Esophagus (tissue), 2 donors: Measurements from ENCODE around the gene SMIM11. TPM values are rescaled to one million over a fixed set of nuclear protein-coding genes. Genes with fewer than 3 reads are reported as not detected.
"Not testable (repeated sequence)": the region's sequence is repeated elsewhere in the genome, so short reads cannot be mapped to it uniquely, and the experiment has no call there.

ENCODE experiments used
- H3K27ac ChIP-seq, 2 donors: one replicate each; pipeline ENCODE4 v1.5.1; 2013; ENCODE audit warnings: low read depth in 2 of 2, mild to moderate bottlenecking in 2 of 2, inconsistent platforms in 1 of 2, low read length in 1 of 2, moderate library complexity in 1 of 2
- H3K27me3 ChIP-seq, 2 donors: one replicate each; pipeline ENCODE4 v1.6.1; 2013; ENCODE audit warnings: low read length in 2 of 2, control low read depth in 1 of 2, mild to moderate bottlenecking in 1 of 2; ENCODE audit not compliant: insufficient read depth in 2 of 2, control insufficient read depth in 1 of 2
- H3K36me3 ChIP-seq, 2 donors: one replicate each; pipeline ENCODE4 v1.6.1; 2013; ENCODE audit warnings: low read length in 1 of 2; ENCODE audit not compliant: control insufficient read depth in 2 of 2, insufficient read depth in 2 of 2
- H3K4me1 ChIP-seq, 2 donors: one replicate each; pipeline ENCODE4 v1.6.1; 2013; ENCODE audit warnings: low read length in 1 of 2; ENCODE audit not compliant: control insufficient read depth in 2 of 2, insufficient read depth in 2 of 2
- H3K4me3 ChIP-seq, 2 donors: one replicate each; pipeline ENCODE4 v1.5.1; 2013; ENCODE audit warnings: low read length in 2 of 2, mild to moderate bottlenecking in 2 of 2, low read depth in 1 of 2, moderate library complexity in 1 of 2
- H3K9me3 ChIP-seq, 2 donors: one replicate each; pipeline ENCODE4 v1.6.1; 2013; ENCODE audit warnings: mild to moderate bottlenecking in 2 of 2, low read depth in 1 of 2, low read length in 1 of 2, moderate library complexity in 1 of 2; ENCODE audit not compliant: control insufficient read depth in 2 of 2, insufficient read depth in 1 of 2
- WGBS, 2 donors: extraction: QIAGEN DNeasy Blood & Tissue Kit; methylation state at CpG; one replicate each; pipeline ENCODE4 v1.1.7; 2013; 5-methylcytosine and 5-hydroxymethylcytosine counted together
- polyA plus RNA-seq, 2 donors: library from polyadenylated mRNA; stranded (reverse); fragments of 200-250 nt; gene quantifications; one replicate each; pipeline ENCODE4 v1.2.3, GENCODE V29; 2013
- donor health status: healthy with polysubstance abuse.
- donor health status: Bipolar disorder and iron deficiency.

SMIM11 gene
- polyA plus RNA-seq, 2 donors = 1.2 to 2.6 TPM

DNA sequence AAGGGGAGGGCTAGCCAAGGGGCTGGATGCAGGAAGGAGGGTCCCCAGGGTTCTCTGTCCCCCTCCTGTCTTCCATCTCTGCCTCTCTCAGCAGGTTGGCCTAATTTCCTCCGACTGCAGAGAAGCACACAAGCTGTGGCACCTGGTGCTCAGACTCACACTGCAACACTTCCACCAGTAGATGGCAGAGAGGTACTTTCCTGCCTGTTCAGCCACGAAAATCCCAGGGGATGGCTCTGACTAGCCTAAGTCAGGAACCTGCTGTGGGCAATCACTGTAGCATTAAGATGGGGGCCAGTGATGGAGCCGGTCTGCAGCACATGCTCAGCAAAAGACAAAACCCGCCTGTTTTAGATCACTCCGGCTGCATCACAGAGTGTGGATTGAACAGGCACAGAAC, 54.4 kb downstream of the SMIM11 start:
- H3K36me3 ChIP-seq, H3K9me3 ChIP-seq, H3K27me3 ChIP-seq, H3K4me3 ChIP-seq, H3K27ac ChIP-seq, H3K4me1 ChIP-seq: not testable (repeated sequence)
- no CpG with 5 or more reads among the region's 5 CpGs for WGBS, 2 donors

Other genes starting within 250 kb of the SMIM11 start
- gene KCNE2, start 11.5 kb upstream of the SMIM11 start, polyA plus RNA-seq = under 1 TPM; 0.07 to 0.14 TPM
- not detected for gene SMIM34, start 48.4 kb downstream of the SMIM11 start, polyA plus RNA-seq
- under 1 TPM; 0.04 to 0.12 TPM for gene KCNE1, start 136.7 kb downstream of the SMIM11 start, polyA plus RNA-seq
- gene RCAN1, start 239.6 kb downstream of the SMIM11 start, polyA plus RNA-seq = 1 to 10 TPM; 6.4 to 9.9 TPM